HEK293 (cell line): Measurements from ENCODE around the gene TMEM208.

Experiments
- CTCF ChIA-PET: fragments of 350-600 bp; formaldehyde crosslinking; extraction: SDS; loops from one replicate; lab custom pipeline; 2021; ENCODE audit warnings: antibody characterized with exemption; lab: Yijun Ruan, JAX
- POLR2A ChIA-PET: fragments of 300-600 bp; formaldehyde crosslinking; extraction: SDS; loops from one replicate; lab custom pipeline; 2020; ENCODE audit warnings: antibody characterized with exemption, inconsistent platforms; lab: Yijun Ruan, JAX
- H3K27ac ChIP-seq: fragments of 200-500 bp; sonication (Bioruptor generic); 2 replicates; pipeline ENCODE4 v1.5.1; 2014; ENCODE audit warnings: low read depth, low read length, control low read depth, inconsistent platforms; ENCODE audit errors: extremely low read depth
- H3K36me3 ChIP-seq, 2 experiments: fragments of 200-500 bp in 1 of 2; sonication (Bioruptor generic) in 1 of 2; 1 replicate in 1 of 2; 2 replicates in 1 of 2; pipeline ENCODE4 v1.5.1; 2014 to 2017; ENCODE audit warnings: inconsistent platforms in 2 of 2, low read length in 2 of 2; ENCODE audit not compliant: control insufficient read depth in 2 of 2, insufficient read depth in 1 of 2
- H3K4me1 ChIP-seq: fragments of 200-500 bp; sonication (Bioruptor generic); 2 replicates; pipeline ENCODE4 v1.5.1; 2014; ENCODE audit warnings: mild to moderate bottlenecking, low read length, inconsistent platforms; ENCODE audit not compliant: control insufficient read depth, insufficient read depth
- H3K4me3 ChIP-seq: 2 replicates; pipeline ENCODE4 v1.5.1; 2011; ENCODE audit warnings: low read depth, mild to moderate bottlenecking, control low read depth, low read length, moderate library complexity
- H3K9me3 ChIP-seq: fragments of 200-500 bp; sonication (Bioruptor generic); 2 replicates; pipeline ENCODE4 v1.5.1; 2014; ENCODE audit warnings: low read depth, low read length, inconsistent platforms; ENCODE audit not compliant: control insufficient read depth, insufficient read depth
- GLIS1 ChIP-seq: fragments of 450-650 bp; formaldehyde crosslinking; IDR thresholded peaks from 2 replicates; pipeline ENCODE4 v1.5.1; 2016; ENCODE audit warnings: missing biosample characterization, missing genetic modification characterization
- KLF7 ChIP-seq: fragments of 450-650 bp; formaldehyde crosslinking; IDR thresholded peaks from 2 replicates; pipeline ENCODE4 v1.5.1; 2016; ENCODE audit warnings: missing biosample characterization, missing genetic modification characterization, borderline replicate concordance
- SCRT1 ChIP-seq: fragments of 450-650 bp; formaldehyde crosslinking; IDR thresholded peaks from 2 replicates; pipeline ENCODE4 v1.5.1; 2016; ENCODE audit warnings: missing biosample characterization, missing genetic modification characterization, borderline replicate concordance
- SCRT2 ChIP-seq: fragments of 450-650 bp; formaldehyde crosslinking; IDR thresholded peaks from 2 replicates; pipeline ENCODE4 v1.5.1; 2016; ENCODE audit warnings: missing biosample characterization, missing genetic modification characterization
- ZBTB6 ChIP-seq: fragments of 450-650 bp; formaldehyde crosslinking; IDR thresholded peaks from 2 replicates; pipeline ENCODE4 v1.5.1; 2017; ENCODE audit warnings: missing biosample characterization, missing genetic modification characterization
- ZFP3 ChIP-seq: fragments of 450-650 bp; formaldehyde crosslinking; IDR thresholded peaks from 2 replicates; pipeline ENCODE4 v1.5.1; 2016; ENCODE audit warnings: low read depth, missing biosample characterization, missing genetic modification characterization
- ZIC2 ChIP-seq: fragments of 450-650 bp; formaldehyde crosslinking; IDR thresholded peaks from 2 replicates; pipeline ENCODE4 v1.5.1; 2016; ENCODE audit warnings: missing biosample characterization, missing genetic modification characterization
- ZNF211 ChIP-seq: fragments of 450-650 bp; formaldehyde crosslinking; IDR thresholded peaks from 2 replicates; pipeline ENCODE4 v1.5.1; 2016; ENCODE audit warnings: low read depth, missing biosample characterization, missing genetic modification characterization
- ZNF311 ChIP-seq: fragments of 450-650 bp; formaldehyde crosslinking; IDR thresholded peaks from 2 replicates; pipeline ENCODE4 v1.5.1; 2017; ENCODE audit warnings: missing biosample characterization, missing genetic modification characterization, borderline replicate concordance
- ZNF354C ChIP-seq: fragments of 450-650 bp; formaldehyde crosslinking; IDR thresholded peaks from 2 replicates; pipeline ENCODE4 v1.5.1; 2016; ENCODE audit warnings: missing biosample characterization, missing genetic modification characterization, low read depth, borderline replicate concordance
- ZNF366 ChIP-seq: fragments of 450-650 bp; formaldehyde crosslinking; conservative IDR thresholded peaks from 2 replicates; pipeline ENCODE4 v1.5.1; 2016; ENCODE audit warnings: missing biosample characterization, missing genetic modification characterization
- ZNF488 ChIP-seq: fragments of 450-650 bp; formaldehyde crosslinking; IDR thresholded peaks from 2 replicates; pipeline ENCODE4 v1.5.1; 2016; ENCODE audit warnings: missing biosample characterization, missing genetic modification characterization
- ZNF670 ChIP-seq: fragments of 450-650 bp; formaldehyde crosslinking; IDR thresholded peaks from 2 replicates; pipeline ENCODE4 v1.5.1; 2016; ENCODE audit warnings: missing biosample characterization, missing genetic modification characterization, low read depth
- ZNF768 ChIP-seq: fragments of 450-650 bp; formaldehyde crosslinking; IDR thresholded peaks from 2 replicates; pipeline ENCODE4 v1.5.1; 2018; ENCODE audit warnings: missing biosample characterization, mild to moderate bottlenecking, missing genetic modification characterization
- ZNF777 ChIP-seq: fragments of 450-650 bp; formaldehyde crosslinking; IDR thresholded peaks from 2 replicates; pipeline ENCODE4 v1.5.1; 2017; ENCODE audit warnings: missing biosample characterization, missing genetic modification characterization, borderline replicate concordance
- ZNF830 ChIP-seq: fragments of 450-650 bp; IDR thresholded peaks from 2 replicates; pipeline ENCODE4 v1.5.0; 2018; ENCODE audit warnings: missing biosample characterization, missing genetic modification characterization, low read depth, mild to moderate bottlenecking, moderate library complexity
- TF ChIP-seq, protein P1 (sequence below): fragments of 450-650 bp; formaldehyde crosslinking; IDR thresholded peaks from 2 replicates; pipeline ENCODE4 v1.5.1; 2017; ENCODE audit warnings: missing biosample characterization, missing genetic modification characterization

TMEM208 gene

DNA sequence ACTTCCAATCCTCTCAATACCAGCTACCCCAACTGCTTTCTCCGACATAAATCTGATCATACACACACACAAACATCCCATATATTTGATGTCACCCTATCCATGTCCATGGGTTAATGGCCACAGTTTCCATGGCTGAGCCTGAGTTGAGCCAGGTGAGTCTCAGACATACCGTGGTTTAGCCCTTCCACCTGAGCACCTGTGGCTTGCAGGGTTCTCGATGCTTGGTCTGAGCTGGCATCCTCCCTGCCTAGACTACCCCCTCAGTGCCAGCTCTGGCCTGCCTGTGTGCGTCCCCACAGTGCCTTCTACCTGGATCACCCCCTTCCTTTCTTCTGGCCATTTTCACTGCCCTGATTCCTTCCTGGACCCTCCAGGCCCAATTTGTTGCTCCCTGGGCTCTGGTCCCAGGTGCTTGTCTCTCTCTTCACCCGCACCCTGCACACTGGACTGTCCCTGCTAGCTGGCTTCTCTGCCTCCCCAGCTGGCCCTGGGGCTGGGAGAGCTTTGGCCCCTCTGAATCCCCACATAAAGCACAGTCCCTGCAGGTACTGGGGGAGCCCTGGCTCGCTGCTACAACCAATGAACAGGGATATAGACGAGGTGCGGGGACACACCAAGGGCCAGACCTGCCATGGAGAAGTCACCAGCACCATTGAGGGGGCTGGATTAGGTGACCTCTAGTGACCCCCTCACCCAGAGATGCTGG is 20.6 kb upstream of the TMEM208 start:
- Histone ChIP-seq H3K9me3 (no peaks in the 10 kb centered on the region), H3K4me3 (no peak overlapping the region), H3K27ac (no peak overlapping the region), H3K36me3 (peaks cover 0 to 44% of the 10 kb centered on the region in 2 experiments; a peak in 1 of 3 replicates), H3K4me1 (no peaks in the 10 kb centered on the region)
- POLR2A ChIA-PET = interaction anchor here (3.2 kb wide), 1 partner anchor 8 kb away, joined by 11 read pairs; the partner anchor contains the start of gene ELMO3
- TF ChIP-seq ZNF366 (tag by site-specific recombination) (no peak), SCRT1 (tag by site-specific recombination) (peak; percentile 54; the same call in 1 of the 2 replicates), ZNF211 (no peak), ZNF488 (tag by site-specific recombination) (no peak), KLF7 (no peak), ZFP3 (tag by site-specific recombination) (no peak), SCRT2 (peak; percentile 49; the same call in 1 of the 2 replicates), ZNF354C (tag by site-specific recombination) (no peak), ZBTB6 (no peak)
- CTCF ChIA-PET = no interaction called here

DNA sequence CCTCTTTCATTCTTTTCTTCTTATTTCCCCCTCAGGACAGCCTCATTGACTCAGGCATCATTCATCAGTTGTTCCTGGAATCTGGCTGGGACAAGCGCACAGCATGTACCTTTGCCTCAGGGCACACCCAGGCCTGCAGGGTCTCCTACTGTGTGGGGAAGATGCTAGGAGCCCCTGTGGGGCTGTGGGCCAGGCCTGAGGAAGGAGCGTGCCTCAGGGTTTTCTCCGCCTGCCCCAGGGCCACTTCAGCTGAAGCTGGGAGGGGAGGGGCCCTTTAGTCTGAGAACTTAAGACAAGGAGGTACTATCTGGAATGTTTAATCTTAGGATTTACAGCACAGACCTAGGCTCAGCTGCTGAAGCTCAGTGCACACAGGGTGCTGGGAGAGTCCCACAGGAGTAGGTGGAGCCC is 20.1 kb upstream of the TMEM208 start:
- no peak for TF ChIP-seq ZNF830 (tag by site-specific recombination)
- TF ChIP-seq ZIC2 (tag by site-specific recombination) = peak; percentile 81
- Histone ChIP-seq H3K36me3 (peaks cover 0 to 41% of the 10 kb centered on the region in 2 experiments; a peak in 1 of 3 replicates), H3K4me3 (no peak overlapping the region), H3K27ac (no peak overlapping the region), H3K4me1 (no peaks in the 10 kb centered on the region), H3K9me3 (no peaks in the 10 kb centered on the region)
- POLR2A ChIA-PET = interaction anchor here (3.2 kb wide), 1 partner anchor 9 kb away, joined by 11 read pairs; the partner anchor contains the start of gene ELMO3
- CTCF ChIA-PET = interaction anchor here (0.6 kb wide), 1 partner anchor 55 kb away, joined by 6 read pairs; no protein-coding TSS in a partner anchor

DNA sequence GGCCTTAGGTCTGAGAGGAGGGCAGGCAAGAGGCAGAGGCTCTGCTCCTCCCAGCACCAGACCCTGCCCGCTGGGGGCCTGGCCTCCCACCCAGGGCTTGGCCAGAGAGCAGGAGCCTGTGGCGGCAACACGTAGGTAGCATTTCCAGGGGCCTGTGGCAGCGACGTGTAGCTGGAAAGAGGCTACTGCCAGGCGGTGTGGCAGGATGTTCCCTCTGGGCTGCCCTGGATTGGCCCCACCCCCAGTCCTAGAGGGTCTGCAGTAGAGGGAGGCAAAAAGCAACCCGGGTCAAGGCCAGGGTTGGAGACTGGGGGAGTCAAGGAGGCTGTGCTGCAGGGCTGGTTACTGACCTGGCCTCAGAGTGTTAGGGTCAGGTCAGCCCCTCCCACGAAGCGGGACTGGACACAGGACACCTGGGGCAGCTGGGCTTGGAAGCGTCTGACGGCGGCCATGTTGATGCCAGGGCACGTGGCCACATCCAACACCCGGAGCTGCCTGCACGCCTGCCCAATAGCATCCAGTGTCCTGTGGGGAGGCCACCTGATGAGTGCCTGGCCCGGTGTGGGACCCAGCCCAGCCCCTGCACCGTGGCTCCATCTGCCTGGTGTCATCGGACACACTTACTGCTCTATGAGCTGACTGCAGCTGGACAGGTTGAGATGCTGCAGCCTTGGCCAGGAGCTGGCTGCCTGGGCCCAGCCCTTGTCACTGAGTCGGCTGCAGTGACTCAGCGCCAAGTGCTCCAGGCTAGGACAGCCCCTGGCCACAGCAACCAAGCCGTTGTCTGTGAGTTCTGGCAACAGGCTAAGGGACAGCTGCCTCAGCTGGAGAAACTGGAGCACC is 19.5 kb upstream of the TMEM208 start:
- ChIA-PET CTCF (interaction anchor here (0.6 to 1.6 kb wide), 4 partner anchors 9 to 455 kb away, joined by 3 to 6 read pairs (median 4); partner anchors contain the start of gene ELMO3), POLR2A (interaction anchor here (0.9 to 3.2 kb wide), 6 partner anchors 9 to 39 kb away, joined by 4 to 11 read pairs (median 4); partner anchors contain the start of genes E2F4, ELMO3 and TMEM208)
- H3K27ac ChIP-seq = no peak overlapping the region

More for the DNA sequence above, 19.5 kb upstream of the TMEM208 start:
- no peaks in the 10 kb centered on the region for H3K4me1 ChIP-seq
- TF ChIP-seq GLIS1 (tag by site-specific recombination) = peak; percentile 42; the same call in 1 of the 2 replicates
- no peak for TF ChIP-seq ZNF768 (tag by site-specific recombination)
- TF ChIP-seq ZNF311 (tag by site-specific recombination) = no peak
- TF ChIP-seq ZNF777 (tag by site-specific recombination) = no peak
- TF ChIP-seq ZNF670 (tag by site-specific recombination) = no peak
- TF ChIP-seq, protein P1, sequence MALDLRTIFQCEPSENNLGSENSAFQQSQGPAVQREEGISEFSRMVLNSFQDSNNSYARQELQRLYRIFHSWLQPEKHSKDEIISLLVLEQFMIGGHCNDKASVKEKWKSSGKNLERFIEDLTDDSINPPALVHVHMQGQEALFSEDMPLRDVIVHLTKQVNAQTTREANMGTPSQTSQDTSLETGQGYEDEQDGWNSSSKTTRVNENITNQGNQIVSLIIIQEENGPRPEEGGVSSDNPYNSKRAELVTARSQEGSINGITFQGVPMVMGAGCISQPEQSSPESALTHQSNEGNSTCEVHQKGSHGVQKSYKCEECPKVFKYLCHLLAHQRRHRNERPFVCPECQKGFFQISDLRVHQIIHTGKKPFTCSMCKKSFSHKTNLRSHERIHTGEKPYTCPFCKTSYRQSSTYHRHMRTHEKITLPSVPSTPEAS (tag by site-specific recombination) = no peak
- TF ChIP-seq SCRT2 = 0 out of 2 replicates have a peak, but pooled peaks have one; percentile 34
- TF ChIP-seq, all 188 proteins: peak for 2
- Histone ChIP-seq H3K36me3 (peaks cover 0 to 34% of the 10 kb centered on the region in 2 experiments; a peak in 1 of 3 replicates), H3K4me3 (no peak overlapping the region), H3K9me3 (no peaks in the 10 kb centered on the region)
